ENCODE results near the gene RPRML.
"Not testable (repeated sequence)": the region's sequence is repeated elsewhere in the genome, so short reads cannot be mapped to it uniquely, and the experiment has no call there.

Gene RPRML
- 0 reads per million in 3 donors for total RNA-seq

DNA sequence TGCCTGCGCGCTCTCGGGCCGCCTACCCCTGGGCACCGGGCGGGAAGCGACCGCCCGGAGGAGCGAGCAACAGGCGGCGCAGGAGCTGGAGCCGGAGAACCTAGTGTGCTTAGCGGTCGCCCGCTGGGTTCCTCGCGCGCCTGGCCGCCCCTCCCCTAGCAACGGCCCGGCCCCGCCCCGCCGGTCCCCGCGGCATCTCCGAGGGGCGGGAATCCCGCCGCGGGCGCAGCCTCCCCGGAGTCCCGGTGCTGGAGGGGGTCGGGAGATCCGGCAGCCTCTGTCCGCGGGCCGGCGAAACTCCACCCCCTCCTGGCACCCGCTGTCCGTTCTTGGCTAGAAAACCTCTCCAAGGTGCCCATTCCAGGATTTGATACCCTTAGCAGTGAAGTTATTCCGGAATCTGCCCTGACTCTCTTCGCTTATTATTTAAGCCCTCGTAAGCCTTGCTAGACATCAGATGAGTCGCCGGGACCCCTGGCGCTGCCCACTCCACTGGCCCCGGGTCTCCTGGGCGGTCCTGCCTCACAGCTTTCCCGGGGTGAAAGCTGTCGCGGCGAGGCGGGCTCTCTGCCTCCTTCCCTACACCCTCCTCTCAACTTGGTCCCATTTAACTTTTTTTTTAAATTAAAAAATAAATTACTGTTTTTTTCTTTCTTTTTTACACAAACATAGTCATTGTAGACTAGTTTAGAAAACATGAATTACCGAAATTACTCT is at the start of gene RPRML:
Gene RPRML, minus strand, starts transcription at position 107 of the 717 bp plus-strand sequence. CDS start 246 bp downstream, outside the sequence.
- Histone ChIP-seq H3K4me3 (ENCODE audit: insufficient read depth, low read depth, low read length, poor library complexity, severe bottlenecking) (peak within 1 kb of the TSS; percentile 59), H3K27me3 (replicated peaks; ENCODE audit: control insufficient read depth, insufficient read depth, low read length, poor library complexity, severe bottlenecking) (peaks cover 33% of the 10 kb centered on the region), H3K4me1 (ENCODE audit: control insufficient read depth, insufficient read depth, low read length, poor library complexity, severe bottlenecking) (peaks cover 18% of the 10 kb centered on the region), H3K9me3 (ENCODE audit: control insufficient read depth, low read length) (no peaks in the 10 kb centered on the region), H3K27ac (ENCODE audit: insufficient read depth, low read length, poor library complexity, severe bottlenecking) (no peak within 1 kb of the TSS), H3K36me3 (ENCODE audit: control insufficient read depth, insufficient read depth, low read length) (no peaks in the 10 kb centered on the region)
- DNase-seq = no peak

DNA sequence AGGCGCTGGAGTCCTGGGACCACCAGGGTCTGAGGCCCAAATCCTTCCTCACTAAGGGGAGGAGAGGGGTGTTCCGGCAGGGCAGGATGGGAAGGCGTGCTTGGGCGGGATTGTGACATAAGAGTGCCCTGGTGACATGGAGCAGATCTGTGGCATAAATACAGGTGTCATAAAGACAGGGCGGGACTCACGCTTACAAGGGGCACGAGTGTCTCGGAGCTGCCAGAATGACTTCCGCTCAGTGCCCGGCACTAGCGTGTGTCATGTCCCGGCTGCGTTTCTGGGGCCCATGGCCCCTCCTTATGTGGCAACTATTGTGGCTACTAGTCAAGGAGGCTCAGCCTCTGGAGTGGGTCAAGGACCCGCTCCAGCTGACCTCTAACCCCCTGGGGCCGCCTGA is 37.9 kb upstream of the RPRML start:
- H3K4me1 ChIP-seq (ENCODE audit: control insufficient read depth, insufficient read depth, low read length, poor library complexity, severe bottlenecking); H3K9me3 ChIP-seq (ENCODE audit: control insufficient read depth, low read length); H3K27ac ChIP-seq (ENCODE audit: insufficient read depth, low read length, poor library complexity, severe bottlenecking): not testable (repeated sequence)

DNA sequence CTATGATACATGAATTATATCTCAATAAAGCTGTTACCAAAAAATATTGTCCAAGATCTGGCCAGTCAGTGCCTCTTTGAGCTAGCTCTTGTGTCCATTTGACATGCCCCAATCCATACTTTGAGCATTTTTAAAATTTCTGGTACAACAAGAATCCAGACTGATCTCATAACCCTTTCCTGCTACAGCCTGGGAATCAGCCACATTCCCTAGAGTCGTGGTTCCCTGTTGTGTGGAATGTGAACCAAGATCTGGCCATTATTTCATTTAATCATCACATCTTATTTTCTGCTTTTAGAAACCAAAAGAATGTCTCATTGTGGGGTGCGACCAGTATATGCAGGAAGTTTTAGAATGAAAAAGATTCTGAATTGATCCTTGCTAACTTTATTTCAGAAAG is 34.3 kb upstream of the RPRML start:
- Histone ChIP-seq H3K4me3 (ENCODE audit: insufficient read depth, low read depth, low read length, poor library complexity, severe bottlenecking) (no peak overlapping the region), H3K4me1 (ENCODE audit: control insufficient read depth, insufficient read depth, low read length, poor library complexity, severe bottlenecking) (no peaks in the 10 kb centered on the region), H3K9me3 (ENCODE audit: control insufficient read depth, low read length) (no peaks in the 10 kb centered on the region), H3K36me3 (ENCODE audit: control insufficient read depth, insufficient read depth, low read length) (no peaks in the 10 kb centered on the region), H3K27me3 (replicated peaks; ENCODE audit: control insufficient read depth, insufficient read depth, low read length, poor library complexity, severe bottlenecking) (no peaks in the 10 kb centered on the region), H3K27ac (ENCODE audit: insufficient read depth, low read length, poor library complexity, severe bottlenecking) (no peak overlapping the region)
- DNase-seq = no peak

More for the DNA sequence above, 37.9 kb upstream of the RPRML start:
- DNase-seq; H3K36me3 ChIP-seq (ENCODE audit: control insufficient read depth, insufficient read depth, low read length); H3K4me3 ChIP-seq (ENCODE audit: insufficient read depth, low read depth, low read length, poor library complexity, severe bottlenecking); H3K27me3 ChIP-seq (replicated peaks; ENCODE audit: control insufficient read depth, insufficient read depth, low read length, poor library complexity, severe bottlenecking): not testable (repeated sequence)

DNA sequence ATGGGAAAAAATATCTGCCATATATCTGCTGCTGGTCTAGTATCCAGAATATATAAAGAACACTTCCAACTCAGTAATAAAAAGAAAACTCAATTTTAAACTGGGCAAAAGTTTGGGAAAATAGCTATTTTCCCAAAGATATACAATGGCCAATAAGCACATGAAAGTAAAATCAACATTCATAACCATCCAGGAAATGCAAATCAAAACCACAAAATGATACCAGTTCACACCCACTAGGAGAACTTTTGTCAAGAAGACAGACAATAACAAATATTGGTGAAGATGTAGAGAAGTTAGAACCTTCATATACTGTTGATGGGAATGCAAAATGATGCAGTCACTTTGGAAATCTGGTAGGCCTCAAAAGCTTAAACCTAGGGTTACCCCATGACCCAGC is 33.4 kb upstream of the RPRML start:
- no peaks in the 10 kb centered on the region for H3K36me3 ChIP-seq (ENCODE audit: control insufficient read depth, insufficient read depth, low read length)

DNA sequence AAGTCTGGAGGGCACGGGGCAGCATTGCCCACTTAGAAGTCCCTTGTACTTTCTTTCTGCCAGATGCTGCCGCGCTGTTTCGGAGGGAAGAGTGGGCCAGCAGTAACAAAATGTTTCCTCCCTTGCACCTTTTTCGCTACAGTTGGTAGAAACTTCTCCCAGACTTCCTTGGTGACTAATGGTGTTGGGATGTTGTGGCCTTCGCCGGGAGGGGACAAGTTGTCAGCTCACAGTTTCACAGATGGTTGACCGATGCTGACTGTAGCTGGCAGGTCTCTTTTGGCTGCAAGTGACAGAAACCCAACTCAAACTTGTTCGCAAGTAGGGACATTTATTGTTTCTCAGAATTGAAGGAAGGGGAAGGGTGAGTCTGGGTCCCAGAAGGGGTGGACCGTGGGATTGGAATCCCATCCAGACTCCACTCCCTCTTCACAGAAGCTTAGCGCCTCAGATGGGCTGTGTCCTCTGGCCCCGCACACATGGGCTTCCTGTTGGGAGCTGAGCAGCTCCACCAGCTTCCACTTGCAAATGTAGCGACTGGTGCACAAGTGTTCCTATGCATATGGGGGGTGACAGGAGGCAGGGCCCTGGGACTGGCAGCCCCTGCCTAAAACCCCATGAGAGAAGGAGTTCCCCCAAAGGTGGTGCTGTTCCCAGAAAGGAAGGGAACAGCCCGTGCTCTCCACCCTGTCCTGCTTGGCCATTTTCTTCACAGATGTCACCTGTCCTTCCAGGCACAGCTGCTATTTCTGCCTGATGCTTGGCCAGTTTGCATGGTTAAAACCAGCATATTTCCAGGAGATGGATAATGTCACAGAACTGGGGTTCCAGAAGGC is 30.9 kb upstream of the RPRML start:
- H3K27ac ChIP-seq (ENCODE audit: insufficient read depth, low read length, poor library complexity, severe bottlenecking) = no peak overlapping the region
- no peaks in the 10 kb centered on the region for H3K27me3 ChIP-seq (replicated peaks; ENCODE audit: control insufficient read depth, insufficient read depth, low read length, poor library complexity, severe bottlenecking)
- no peaks in the 10 kb centered on the region for H3K36me3 ChIP-seq (ENCODE audit: control insufficient read depth, insufficient read depth, low read length)
- H3K4me1 ChIP-seq (ENCODE audit: control insufficient read depth, insufficient read depth, low read length, poor library complexity, severe bottlenecking) = no peaks in the 10 kb centered on the region
- DNase-seq = no peak
- H3K4me3 ChIP-seq (ENCODE audit: insufficient read depth, low read depth, low read length, poor library complexity, severe bottlenecking) = no peak overlapping the region
- H3K9me3 ChIP-seq (ENCODE audit: control insufficient read depth, low read length) = no peaks in the 10 kb centered on the region

More for the DNA sequence above, 33.4 kb upstream of the RPRML start:
- H3K27me3 ChIP-seq (replicated peaks; ENCODE audit: control insufficient read depth, insufficient read depth, low read length, poor library complexity, severe bottlenecking) = no peaks in the 10 kb centered on the region
- no peaks in the 10 kb centered on the region for H3K9me3 ChIP-seq (ENCODE audit: control insufficient read depth, low read length)
- no peaks in the 10 kb centered on the region for H3K4me1 ChIP-seq (ENCODE audit: control insufficient read depth, insufficient read depth, low read length, poor library complexity, severe bottlenecking)
- no peak for DNase-seq
- H3K27ac ChIP-seq (ENCODE audit: insufficient read depth, low read length, poor library complexity, severe bottlenecking) = no peak overlapping the region
- no peak overlapping the region for H3K4me3 ChIP-seq (ENCODE audit: insufficient read depth, low read depth, low read length, poor library complexity, severe bottlenecking)

DNA sequence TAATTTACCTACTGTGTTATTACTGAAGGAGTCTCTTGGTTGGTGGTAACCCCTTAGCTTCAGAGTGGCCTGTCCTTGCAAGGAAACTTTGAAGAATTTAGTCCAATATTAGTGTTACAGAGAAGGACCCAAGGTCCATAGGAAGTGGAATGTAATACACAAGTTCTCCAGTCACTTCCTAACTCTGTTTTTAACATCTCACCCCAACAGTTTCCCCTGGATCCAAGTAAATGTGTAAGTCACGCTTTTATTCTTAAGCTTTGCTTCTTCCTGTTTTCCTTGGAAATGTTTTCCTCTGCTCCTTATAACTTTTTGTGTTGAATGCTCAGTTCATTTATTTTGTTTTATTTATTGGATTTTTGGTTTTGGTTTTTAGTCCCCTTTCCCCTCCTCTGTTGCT is 25.9 kb upstream of the RPRML start:
- Histone ChIP-seq H3K27me3 (replicated peaks; ENCODE audit: control insufficient read depth, insufficient read depth, low read length, poor library complexity, severe bottlenecking) (no peaks in the 10 kb centered on the region), H3K27ac (ENCODE audit: insufficient read depth, low read length, poor library complexity, severe bottlenecking) (no peak overlapping the region)
- no peak for DNase-seq

DNA sequence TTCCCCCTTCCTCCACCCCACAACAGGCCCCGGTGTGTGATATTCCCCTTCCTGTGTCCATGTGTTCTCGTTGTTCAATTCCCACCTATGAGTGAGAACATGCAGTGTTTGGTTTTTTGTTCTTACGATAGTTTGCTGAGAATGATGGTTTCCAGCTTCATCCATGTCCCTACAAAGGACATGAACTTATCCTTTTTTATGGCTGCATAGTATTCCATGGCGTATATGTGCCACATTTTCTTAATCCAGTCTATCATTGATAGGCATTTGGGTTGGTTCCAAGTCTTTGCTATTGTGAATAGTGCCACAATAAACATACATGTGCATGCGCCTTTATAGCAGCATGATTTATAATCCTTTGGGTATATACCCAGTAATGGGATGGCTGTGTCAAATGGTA is 24.8 kb upstream of the RPRML start:
- H3K36me3 ChIP-seq (ENCODE audit: control insufficient read depth, insufficient read depth, low read length); H3K27me3 ChIP-seq (replicated peaks; ENCODE audit: control insufficient read depth, insufficient read depth, low read length, poor library complexity, severe bottlenecking); DNase-seq; H3K9me3 ChIP-seq (ENCODE audit: control insufficient read depth, low read length); H3K4me1 ChIP-seq (ENCODE audit: control insufficient read depth, insufficient read depth, low read length, poor library complexity, severe bottlenecking); H3K4me3 ChIP-seq (ENCODE audit: insufficient read depth, low read depth, low read length, poor library complexity, severe bottlenecking); H3K27ac ChIP-seq (ENCODE audit: insufficient read depth, low read length, poor library complexity, severe bottlenecking): not testable (repeated sequence)

More for the DNA sequence above, 25.9 kb upstream of the RPRML start:
- H3K9me3 ChIP-seq (ENCODE audit: control insufficient read depth, low read length) = no peaks in the 10 kb centered on the region
- H3K4me1 ChIP-seq (ENCODE audit: control insufficient read depth, insufficient read depth, low read length, poor library complexity, severe bottlenecking) = no peaks in the 10 kb centered on the region
- H3K36me3 ChIP-seq (ENCODE audit: control insufficient read depth, insufficient read depth, low read length) = no peaks in the 10 kb centered on the region
- no peak overlapping the region for H3K4me3 ChIP-seq (ENCODE audit: insufficient read depth, low read depth, low read length, poor library complexity, severe bottlenecking)

DNA sequence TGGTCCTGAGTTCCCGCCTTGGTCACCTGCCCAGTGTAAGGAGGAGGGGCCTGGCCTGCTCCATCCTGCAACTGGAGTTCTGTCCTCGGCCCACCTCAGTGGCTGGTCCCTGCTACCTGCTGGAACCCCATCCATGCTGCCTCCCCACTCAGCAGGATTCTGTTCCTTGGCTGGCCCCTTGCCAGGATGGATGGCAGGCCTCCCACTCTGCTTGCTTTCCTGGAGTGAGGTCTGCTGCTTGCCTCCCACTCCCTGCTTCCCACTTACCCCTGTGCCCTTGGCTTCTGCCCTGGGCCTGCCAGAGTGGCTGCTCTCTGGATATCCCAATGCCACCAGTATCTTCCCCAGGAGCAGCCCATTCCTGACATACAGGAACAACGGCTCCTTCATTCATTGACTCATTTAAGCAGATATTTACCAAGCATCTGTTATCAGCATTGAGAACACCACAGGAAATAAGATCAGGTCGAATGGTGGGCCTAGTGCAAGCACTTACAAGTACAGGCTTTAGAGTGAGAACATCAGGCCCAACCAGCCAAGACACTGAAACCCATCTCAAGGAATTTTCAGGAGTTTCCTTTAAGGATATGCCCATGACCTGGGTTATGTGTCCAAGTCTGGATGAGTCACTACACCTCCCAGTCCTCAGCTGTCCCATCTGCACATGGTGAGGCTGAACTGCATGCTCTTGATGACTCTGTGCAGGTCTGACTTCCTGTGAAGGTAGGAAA is 17.0 kb upstream of the RPRML start:
- no peaks in the 10 kb centered on the region for H3K36me3 ChIP-seq (ENCODE audit: control insufficient read depth, insufficient read depth, low read length)
- H3K27ac ChIP-seq (ENCODE audit: insufficient read depth, low read length, poor library complexity, severe bottlenecking) = no peak overlapping the region
- no peak for DNase-seq
- no peak overlapping the region for H3K4me3 ChIP-seq (ENCODE audit: insufficient read depth, low read depth, low read length, poor library complexity, severe bottlenecking)
- H3K9me3 ChIP-seq (ENCODE audit: control insufficient read depth, low read length) = no peaks in the 10 kb centered on the region
- no peaks in the 10 kb centered on the region for H3K27me3 ChIP-seq (replicated peaks; ENCODE audit: control insufficient read depth, insufficient read depth, low read length, poor library complexity, severe bottlenecking)
- H3K4me1 ChIP-seq (ENCODE audit: control insufficient read depth, insufficient read depth, low read length, poor library complexity, severe bottlenecking) = no peaks in the 10 kb centered on the region

DNA sequence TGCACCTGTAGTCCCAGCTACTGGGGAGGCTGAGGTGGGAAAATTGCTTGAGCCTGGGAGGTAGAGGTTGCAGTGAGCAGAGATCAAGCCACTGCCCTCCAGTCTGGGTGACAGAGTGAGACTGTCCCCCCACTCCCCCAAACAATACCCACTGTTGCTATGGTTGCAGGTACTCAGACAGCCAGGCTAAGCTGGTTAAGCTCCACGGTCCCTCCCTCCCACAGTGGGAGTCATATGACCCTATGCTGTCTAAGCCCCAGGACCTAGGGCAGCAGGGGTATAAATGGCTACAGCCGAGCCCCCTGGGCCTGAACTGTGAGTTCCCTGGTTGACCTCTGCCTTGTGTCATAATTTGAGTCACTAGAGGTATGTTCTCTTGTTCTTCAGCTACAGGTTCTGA is 15.9 kb upstream of the RPRML start:
- no peaks in the 10 kb centered on the region for H3K36me3 ChIP-seq (ENCODE audit: control insufficient read depth, insufficient read depth, low read length)
- no peaks in the 10 kb centered on the region for H3K9me3 ChIP-seq (ENCODE audit: control insufficient read depth, low read length)
- H3K27ac ChIP-seq (ENCODE audit: insufficient read depth, low read length, poor library complexity, severe bottlenecking) = no peak overlapping the region
- DNase-seq = no peak
- no peak overlapping the region for H3K4me3 ChIP-seq (ENCODE audit: insufficient read depth, low read depth, low read length, poor library complexity, severe bottlenecking)
- no peaks in the 10 kb centered on the region for H3K4me1 ChIP-seq (ENCODE audit: control insufficient read depth, insufficient read depth, low read length, poor library complexity, severe bottlenecking)
- H3K27me3 ChIP-seq (replicated peaks; ENCODE audit: control insufficient read depth, insufficient read depth, low read length, poor library complexity, severe bottlenecking) = no peaks in the 10 kb centered on the region
